Stimulated activated naive B cell treated with anti-CD40 and anti-IgM and Interleukin-4, amounts not matched to agents 10 μg/mL and 1 μg/mL and 100 μg/mL, for 72 hours (primary cell): ENCODE measurements around the gene CYP1B1.
"Not testable (repeated sequence)": the region's sequence is repeated elsewhere in the genome, so short reads cannot be mapped to it uniquely, and the experiment has no call there.

Experiments used
- ATAC-seq, 2 donors: fragments of 150-1000 bp; cut with Tn5 transposase; replicated peaks; 2 replicates each; pipeline ENCODE4 v1.10.0; 2021; ENCODE audit warnings: moderate library complexity in 1 of 2
- DNase-seq: peaks from one replicate; pipeline ENCODE4 v3.0.0; 2021
- H3K27ac Mint-ChIP-seq: one replicate; pipeline ENCODE4 v1.8.0; 2022; ENCODE audit warnings: mild to moderate bottlenecking, mixed read lengths
- H3K27me3 Mint-ChIP-seq, 2 donors: one replicate each; pipeline ENCODE4 v1.8.0; 2022; ENCODE audit warnings: mixed read lengths in 2 of 2
- H3K36me3 Mint-ChIP-seq, 2 donors: one replicate each; pipeline ENCODE4 v1.8.0; 2022; ENCODE audit warnings: mixed read lengths in 2 of 2, mild to moderate bottlenecking in 1 of 2
- H3K4me1 Mint-ChIP-seq, 2 donors: one replicate each; pipeline ENCODE4 v1.8.0; 2022; ENCODE audit warnings: mixed read lengths in 2 of 2, mild to moderate bottlenecking in 1 of 2
- H3K4me3 Mint-ChIP-seq, 2 donors: one replicate each; pipeline ENCODE4 v1.8.0; 2022; ENCODE audit warnings: mild to moderate bottlenecking in 2 of 2, mixed read lengths in 2 of 2, moderate library complexity in 1 of 2
- H3K9me3 Mint-ChIP-seq, 2 donors: one replicate each; pipeline ENCODE4 v1.8.0; 2022; ENCODE audit warnings: mixed read lengths in 2 of 2, mild to moderate bottlenecking in 1 of 2

The CYP1B1 gene

DNA sequence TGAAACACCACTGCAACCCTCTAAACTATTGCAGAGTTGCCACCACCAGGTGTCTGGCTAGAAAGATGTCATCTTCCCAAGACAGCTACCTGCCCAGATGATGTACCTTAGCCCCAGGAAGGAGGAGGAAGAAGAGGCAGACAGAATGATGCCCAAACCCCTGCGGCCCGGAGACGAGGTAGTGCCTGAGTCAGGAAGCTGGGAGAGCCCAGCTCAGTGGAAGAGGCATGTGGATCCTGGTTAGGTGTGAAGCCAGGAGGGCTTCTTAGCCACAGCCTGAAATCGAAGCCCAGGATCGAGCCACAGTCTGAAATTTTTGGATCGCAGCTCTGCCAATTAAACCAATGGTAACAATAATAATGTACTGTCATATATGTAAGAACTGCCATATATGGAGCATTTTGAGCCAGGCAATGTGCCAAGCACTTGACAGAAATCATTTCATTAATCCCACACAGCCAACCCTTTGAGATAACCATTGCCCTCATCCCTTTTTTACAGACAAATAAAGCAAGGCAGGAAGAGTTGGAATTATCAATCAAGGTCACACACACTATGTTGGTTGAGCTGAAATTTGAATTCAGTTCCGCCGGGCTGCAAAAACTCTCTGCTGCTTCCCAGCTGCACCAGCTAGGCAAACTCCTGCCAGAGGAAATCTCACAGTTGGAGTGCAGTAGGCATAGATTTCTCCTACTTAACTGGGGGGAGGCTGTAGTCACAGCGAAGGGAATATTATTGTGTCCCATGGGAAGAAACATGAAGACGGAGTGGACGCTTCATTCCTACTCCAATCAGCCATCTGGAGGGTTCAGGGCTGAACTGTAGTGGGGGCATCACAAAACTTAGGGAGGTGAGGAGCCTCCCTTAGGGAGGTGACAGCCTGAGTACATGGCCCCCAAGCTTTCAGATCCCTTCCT, 19.4 kb upstream of the CYP1B1 start:
- Mint-ChIP-seq H3K9me3 (no peaks in the 10 kb centered on the region), H3K27ac (peak overlapping the region; percentile 95), H3K4me3 (no peak overlapping the region), H3K4me1 (peaks cover 28 to 36% of the 10 kb centered on the region in 2 donors), H3K36me3 (no peaks in the 10 kb centered on the region), H3K27me3 (peaks cover 59 to 65% of the 10 kb centered on the region in 2 donors)
- DNase-seq (no peak), ATAC-seq (no peak)

DNA sequence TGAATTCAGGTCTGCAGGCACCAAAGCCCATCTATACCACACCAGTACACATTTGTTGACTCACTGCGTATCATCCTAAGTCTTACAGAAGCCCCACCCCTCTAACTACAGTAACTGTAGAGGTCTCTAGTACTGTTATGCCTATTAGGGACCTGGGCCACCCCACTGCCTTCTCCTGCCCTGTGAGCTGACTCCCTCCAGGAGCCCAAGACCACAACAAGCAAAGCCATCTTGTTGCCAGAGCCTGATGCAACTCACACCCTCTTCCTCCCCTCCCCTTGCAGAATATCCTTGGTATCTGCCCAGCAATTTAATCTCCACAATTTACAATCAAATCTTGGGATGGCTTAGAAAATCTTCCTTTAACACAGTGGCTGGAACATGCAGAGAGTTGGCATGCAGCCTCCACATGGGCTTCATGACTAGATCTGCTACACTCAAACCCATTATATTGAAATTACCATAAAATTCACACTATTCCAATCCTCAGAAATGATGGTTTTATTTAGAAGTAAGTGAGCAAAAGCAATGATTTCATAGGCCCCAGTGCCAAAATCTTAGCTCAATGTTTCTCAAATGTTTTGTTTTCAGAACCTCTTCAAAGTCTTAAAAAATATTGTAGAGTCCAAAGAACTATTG, 17.7 kb upstream of the CYP1B1 start:
- no peaks in the 10 kb centered on the region for H3K9me3 Mint-ChIP-seq
- no peak overlapping the region for H3K27ac Mint-ChIP-seq
- H3K4me3 Mint-ChIP-seq: no peak overlapping the region
- peaks cover 25 to 30% of the 10 kb centered on the region in 2 donors for H3K4me1 Mint-ChIP-seq
- peaks cover 49 to 53% of the 10 kb centered on the region in 2 donors for H3K27me3 Mint-ChIP-seq
- ATAC-seq (no peak), DNase-seq (no peak)
- H3K36me3 Mint-ChIP-seq: no peaks in the 10 kb centered on the region

DNA sequence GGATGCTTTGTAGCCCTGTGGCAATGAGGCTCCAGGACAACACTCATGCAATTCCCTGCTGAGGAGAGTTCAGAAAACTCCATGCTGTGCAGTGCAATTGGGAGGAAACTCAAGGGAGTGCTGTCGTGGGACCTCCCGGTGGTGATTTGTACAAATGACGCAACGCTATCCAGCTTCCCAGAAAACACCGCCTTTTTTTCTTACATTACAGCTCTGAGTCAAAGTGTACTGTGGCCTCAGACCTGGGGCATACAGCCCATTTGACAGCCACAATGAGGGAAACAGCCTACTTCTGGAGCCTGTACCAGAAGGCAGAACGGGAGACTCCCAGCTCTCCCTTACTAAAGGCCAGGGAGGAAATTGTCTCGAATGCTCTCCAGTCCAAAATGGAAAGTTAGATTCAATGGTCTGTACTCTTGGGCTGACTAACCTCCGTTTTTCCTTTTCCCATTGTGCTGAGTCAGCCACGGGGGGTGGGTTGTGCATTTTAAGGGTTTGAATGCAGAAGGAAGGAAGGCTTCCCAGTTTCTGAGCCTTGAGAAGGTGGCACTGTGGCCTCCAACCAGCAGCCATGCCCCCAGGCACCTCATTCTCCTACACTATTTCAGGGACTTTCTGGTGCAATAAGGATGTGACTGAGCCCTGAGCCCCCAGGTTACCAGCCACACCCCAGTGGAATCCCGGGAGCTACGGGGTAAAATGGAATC, 16.4 kb upstream of the CYP1B1 start:
- DNase-seq (no peak), ATAC-seq (no peak)
- Mint-ChIP-seq H3K36me3 (no peaks in the 10 kb centered on the region), H3K9me3 (no peaks in the 10 kb centered on the region), H3K4me1 (peaks cover 14 to 17% of the 10 kb centered on the region in 2 donors), H3K27ac (no peak overlapping the region), H3K27me3 (peaks cover 41 to 49% of the 10 kb centered on the region in 2 donors), H3K4me3 (no peak overlapping the region)

DNA sequence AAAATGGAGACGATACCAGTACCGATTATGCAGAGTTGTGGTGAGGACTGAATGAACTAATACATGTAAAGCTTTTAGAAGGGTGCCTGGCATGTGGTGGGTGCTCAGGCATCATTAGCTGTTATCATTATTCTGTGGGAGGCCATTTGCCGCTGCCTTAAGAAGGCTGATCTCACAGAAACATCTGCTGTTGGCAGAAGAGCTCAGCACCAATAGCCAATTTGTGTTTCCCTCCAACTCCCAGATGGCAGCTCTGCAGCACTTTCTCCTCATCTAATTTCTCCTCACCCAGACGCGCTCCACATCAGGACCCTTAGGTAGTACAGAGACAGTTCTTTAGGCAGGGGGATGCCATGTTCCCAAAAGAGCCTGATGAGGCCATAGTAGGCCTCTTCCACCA, 15.8 kb upstream of the CYP1B1 start:
- Mint-ChIP-seq H3K9me3 (no peaks in the 10 kb centered on the region), H3K27me3 (peaks cover 40 to 49% of the 10 kb centered on the region in 2 donors), H3K4me3 (no peak overlapping the region), H3K27ac (no peak overlapping the region), H3K4me1 (peaks cover 12 to 13% of the 10 kb centered on the region in 2 donors), H3K36me3 (no peaks in the 10 kb centered on the region)
- DNase-seq (no peak), ATAC-seq (no peak)

DNA sequence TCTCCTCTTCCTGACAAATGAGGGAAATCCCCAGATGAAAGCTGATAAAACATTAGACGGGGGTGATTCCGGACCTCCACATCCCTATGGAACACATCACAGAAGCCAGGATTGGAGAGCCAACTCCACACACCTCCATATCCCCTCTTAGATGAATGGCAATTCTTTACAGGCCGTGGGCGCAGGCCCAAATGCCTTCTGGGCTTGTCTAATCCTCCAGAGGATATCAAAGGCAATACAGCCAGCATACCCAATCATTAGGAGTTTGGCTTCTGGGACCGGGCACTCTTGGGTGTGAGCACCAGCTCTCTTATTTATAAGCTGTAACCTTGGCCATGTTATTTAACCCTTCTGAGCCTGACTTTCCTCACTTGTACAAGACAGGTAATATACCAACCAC, 15.0 kb upstream of the CYP1B1 start:
- Mint-ChIP-seq H3K4me3 (no peak overlapping the region), H3K27ac (no peak overlapping the region), H3K9me3 (no peaks in the 10 kb centered on the region), H3K36me3 (no peaks in the 10 kb centered on the region), H3K27me3 (peaks cover 40 to 45% of the 10 kb centered on the region in 2 donors), H3K4me1 (peaks cover 5 to 6% of the 10 kb centered on the region in 2 donors)
- ATAC-seq: no peak
- DNase-seq: no peak

DNA sequence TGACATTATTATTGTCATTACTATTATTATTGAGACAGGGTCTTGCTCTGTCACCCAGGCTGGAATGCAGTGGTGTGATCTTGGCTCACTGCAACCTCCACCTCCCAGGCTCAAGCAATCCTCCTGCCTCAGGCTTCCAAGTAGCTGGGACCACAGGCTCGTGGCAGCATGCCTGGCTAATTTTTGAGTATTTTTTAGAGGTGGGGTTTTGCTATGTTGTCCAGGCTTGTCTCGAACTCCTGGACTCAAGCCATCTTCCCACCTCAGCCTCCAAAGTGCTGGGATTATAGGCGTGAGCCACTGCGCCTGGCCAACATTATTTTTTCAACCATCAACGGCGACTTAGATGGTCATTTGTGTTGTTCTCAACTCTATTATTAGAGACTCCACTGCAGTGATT, 14.3 kb upstream of the CYP1B1 start:
- not testable (repeated sequence) for H3K4me1 Mint-ChIP-seq, H3K4me3 Mint-ChIP-seq, ATAC-seq, H3K36me3 Mint-ChIP-seq, H3K27ac Mint-ChIP-seq, DNase-seq, H3K9me3 Mint-ChIP-seq
- peaks cover 40 to 46% of the 10 kb centered on the region in 2 donors for H3K27me3 Mint-ChIP-seq

DNA sequence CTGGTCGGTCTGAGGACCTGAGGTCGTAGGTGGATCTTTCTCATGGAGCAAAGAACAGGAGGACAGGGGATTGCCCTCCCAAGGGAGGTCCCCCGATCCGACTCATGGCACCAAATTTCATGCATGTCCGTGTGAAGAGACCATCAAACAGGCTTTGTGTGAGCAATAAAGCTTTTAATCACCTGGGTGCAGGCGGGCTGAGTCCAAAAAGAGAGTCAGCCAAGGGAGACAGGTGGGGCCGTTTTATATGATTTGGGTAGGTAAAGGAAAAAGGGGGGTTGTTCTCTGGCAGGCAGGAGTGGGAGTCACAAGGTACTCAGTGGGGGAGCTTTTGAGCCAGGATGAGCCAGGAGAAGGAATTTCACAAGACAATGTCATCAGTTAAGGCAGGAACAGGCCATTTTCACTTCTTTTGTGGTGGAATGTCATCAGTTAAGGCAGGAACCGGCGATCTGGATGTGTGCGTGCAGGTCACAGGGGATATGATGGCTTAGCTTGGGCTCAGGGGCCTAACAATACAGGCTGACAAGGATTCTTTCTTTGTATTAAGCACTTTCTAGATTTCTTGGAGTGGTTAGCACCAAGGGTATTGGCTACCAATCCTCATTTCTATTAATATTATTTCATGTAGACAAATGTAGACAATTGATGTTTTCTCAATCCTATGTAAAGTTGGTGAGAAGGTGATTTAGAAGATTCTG, 10.2 kb upstream of the CYP1B1 start:
- not testable (repeated sequence) for H3K4me1 Mint-ChIP-seq, H3K4me3 Mint-ChIP-seq, ATAC-seq, H3K9me3 Mint-ChIP-seq, H3K36me3 Mint-ChIP-seq, H3K27ac Mint-ChIP-seq, DNase-seq
- H3K27me3 Mint-ChIP-seq: peaks cover 44 to 52% of the 10 kb centered on the region in 2 donors

DNA sequence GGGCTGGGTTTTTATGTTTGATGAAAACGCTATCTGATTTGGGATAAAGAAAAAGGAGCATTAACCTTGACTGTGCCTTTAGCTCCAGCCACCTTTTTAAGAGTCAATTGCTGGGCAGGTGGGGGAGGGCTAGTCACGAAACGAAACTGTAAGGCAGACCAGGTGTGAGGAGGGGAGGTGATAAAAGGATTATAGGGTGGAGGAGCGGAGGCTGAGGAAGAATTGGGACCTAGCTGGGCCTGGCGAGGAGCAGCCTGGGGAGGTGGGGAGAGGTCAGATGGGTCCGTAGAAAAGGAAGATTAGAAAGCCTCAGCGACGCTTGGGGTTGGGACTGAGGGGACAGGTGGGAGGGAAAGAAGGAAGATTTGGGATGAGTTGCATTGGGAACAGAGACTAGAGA, 8.6 kb upstream of the CYP1B1 start:
- DNase-seq, H3K4me1 Mint-ChIP-seq, H3K4me3 Mint-ChIP-seq, H3K9me3 Mint-ChIP-seq, H3K36me3 Mint-ChIP-seq, ATAC-seq: not testable (repeated sequence)
- Mint-ChIP-seq H3K27ac (peak overlapping the region; percentile 26), H3K27me3 (peaks cover 55 to 67% of the 10 kb centered on the region in 2 donors)

DNA sequence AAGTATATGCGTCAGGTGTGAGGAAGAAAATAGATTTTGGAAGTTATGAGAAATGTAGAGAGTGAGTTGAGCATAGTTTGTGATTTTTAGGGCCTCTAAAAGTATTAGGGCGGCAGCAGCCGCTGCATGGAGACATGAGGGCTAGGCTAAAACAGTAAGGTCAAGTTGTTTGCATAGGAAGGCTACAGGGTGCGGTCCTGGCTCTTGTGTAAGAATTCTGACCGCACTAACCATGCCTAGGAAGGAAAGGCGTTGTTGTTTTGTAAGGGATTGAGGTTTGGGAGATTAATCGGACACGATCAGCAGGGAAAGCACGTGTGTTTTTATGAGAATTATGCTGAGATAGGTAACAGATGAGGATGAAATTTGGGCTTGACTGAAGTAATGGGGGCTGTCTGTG, 6.8 kb upstream of the CYP1B1 start:
- H3K27ac Mint-ChIP-seq, H3K9me3 Mint-ChIP-seq: not testable (repeated sequence)

DNA sequence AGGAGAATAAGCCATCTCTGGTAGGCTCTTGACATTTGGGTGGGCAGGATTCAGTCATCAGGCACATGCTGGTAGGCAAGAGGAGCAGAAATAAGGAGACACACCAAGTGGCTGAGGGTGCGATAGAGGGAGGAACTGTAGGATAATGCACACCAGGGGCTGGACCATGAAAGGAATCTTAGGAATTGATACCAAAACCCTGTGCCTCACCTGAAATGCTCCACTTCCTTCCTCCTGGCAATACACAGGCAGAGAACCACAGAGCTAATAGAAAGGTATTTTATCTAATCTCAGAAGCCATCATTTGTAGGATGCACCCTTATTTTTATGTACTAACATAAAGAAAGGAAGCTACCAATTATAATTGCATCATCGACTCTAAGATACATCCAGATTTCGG, 4.4 kb upstream of the CYP1B1 start:
- H3K36me3 Mint-ChIP-seq: peaks cover 0 to 5% of the 10 kb centered on the region in 2 donors
- peaks cover 9 to 24% of the 10 kb centered on the region in 2 donors for H3K4me1 Mint-ChIP-seq
- no peak overlapping the region for H3K27ac Mint-ChIP-seq
- peaks cover 1 to 4% of the 10 kb centered on the region in 2 donors for H3K9me3 Mint-ChIP-seq
- DNase-seq (no peak), ATAC-seq (no peak)
- peaks cover 56 to 68% of the 10 kb centered on the region in 2 donors for H3K27me3 Mint-ChIP-seq
- H3K4me3 Mint-ChIP-seq: no peak overlapping the region

More for the DNA sequence above, 6.8 kb upstream of the CYP1B1 start:
- not testable (repeated sequence) for DNase-seq, ATAC-seq, H3K36me3 Mint-ChIP-seq, H3K4me3 Mint-ChIP-seq, H3K4me1 Mint-ChIP-seq
- H3K27me3 Mint-ChIP-seq: peaks cover 59 to 69% of the 10 kb centered on the region in 2 donors

DNA sequence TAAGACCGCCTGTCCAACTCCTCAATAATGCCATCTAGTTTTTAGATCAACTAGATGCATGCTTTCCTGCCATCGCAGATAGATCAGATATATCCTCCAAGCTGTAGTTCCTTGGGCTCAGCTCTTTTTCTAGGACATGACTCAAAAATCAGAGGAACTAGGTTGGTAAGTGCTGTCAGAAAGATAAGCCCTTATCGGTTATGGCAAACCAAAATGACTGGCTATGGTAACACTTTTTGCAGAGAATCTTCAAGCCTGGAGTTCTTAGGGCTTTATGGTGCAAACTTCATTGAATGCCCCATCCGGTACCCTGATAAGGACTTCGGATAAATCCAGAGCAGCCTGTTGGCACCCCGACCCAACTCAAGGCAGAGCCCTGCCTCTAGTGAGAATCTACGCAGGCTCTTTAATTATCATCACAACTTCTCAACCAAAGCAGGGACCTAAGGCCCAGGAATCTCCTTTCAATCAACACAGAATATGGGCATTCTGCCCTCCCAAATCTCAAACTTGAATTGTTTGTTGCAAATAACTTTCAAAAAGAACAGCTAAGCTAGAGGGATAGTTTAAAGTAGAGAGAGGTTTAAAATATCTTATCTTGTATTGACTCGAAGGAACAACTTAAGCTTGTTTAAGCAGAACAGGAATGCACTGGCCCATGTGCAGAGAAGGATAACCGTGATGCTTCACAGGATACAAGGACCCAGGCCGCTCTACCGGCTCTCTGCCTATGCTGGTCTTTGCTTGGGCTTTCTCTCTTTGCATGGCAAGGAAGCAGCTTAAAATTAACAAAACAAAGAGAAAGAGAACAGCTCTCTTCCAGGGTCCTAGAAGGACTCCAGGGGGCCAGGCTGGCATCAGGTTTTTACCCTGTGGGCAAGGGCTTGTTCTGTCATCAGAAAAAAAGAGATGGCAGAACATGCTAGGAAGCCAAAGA, 3.4 kb upstream of the CYP1B1 start:
- Mint-ChIP-seq H3K4me3 (no peak overlapping the region), H3K27me3 (peaks cover 53 to 66% of the 10 kb centered on the region in 2 donors), H3K27ac (no peak overlapping the region), H3K4me1 (peaks cover 12 to 32% of the 10 kb centered on the region in 2 donors), H3K9me3 (peaks cover 1 to 4% of the 10 kb centered on the region in 2 donors), H3K36me3 (peaks cover 0 to 5% of the 10 kb centered on the region in 2 donors)
- DNase-seq: no peak
- ATAC-seq: no peak

DNA sequence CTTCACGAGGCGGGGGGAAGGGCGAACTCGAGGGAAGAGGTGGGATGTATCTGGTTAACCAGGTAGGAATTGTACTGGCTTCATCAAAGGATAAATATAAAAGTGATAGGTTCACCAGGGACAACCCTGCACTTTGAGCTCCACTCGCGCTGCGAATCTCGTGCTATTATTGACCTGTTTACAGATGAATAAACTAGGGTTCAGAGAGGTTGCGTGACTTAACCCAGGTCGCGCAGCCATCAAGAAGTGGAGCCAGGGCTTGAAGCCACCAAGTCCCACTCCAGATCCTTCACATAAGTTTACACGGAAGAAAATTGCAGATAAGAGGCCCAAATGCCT, 1.4 kb upstream of the CYP1B1 start:
- Mint-ChIP-seq H3K27me3 (peaks cover 46 to 67% of the 10 kb centered on the region in 2 donors), H3K27ac (peak overlapping the region; percentile 98), H3K4me1 (peaks cover 17 to 42% of the 10 kb centered on the region in 2 donors), H3K4me3 (peak overlapping the region; percentile 81 to 88), H3K36me3 (peaks cover 0 to 14% of the 10 kb centered on the region in 2 donors), H3K9me3 (peaks cover 1 to 4% of the 10 kb centered on the region in 2 donors)
- no peak for DNase-seq
- ATAC-seq: no peak
